GM04504 (cell line): ENCODE data around the gene GCC1.
A peak's percentile ranks its signal among the peaks of the same experiment; 100 is the strongest.

Experiments
- DNase-seq: peaks from one replicate; pipeline ENCODE4 v3.0.0-alpha.2; 2012; ENCODE audit warnings: low read depth

GCC1 gene

DNA sequence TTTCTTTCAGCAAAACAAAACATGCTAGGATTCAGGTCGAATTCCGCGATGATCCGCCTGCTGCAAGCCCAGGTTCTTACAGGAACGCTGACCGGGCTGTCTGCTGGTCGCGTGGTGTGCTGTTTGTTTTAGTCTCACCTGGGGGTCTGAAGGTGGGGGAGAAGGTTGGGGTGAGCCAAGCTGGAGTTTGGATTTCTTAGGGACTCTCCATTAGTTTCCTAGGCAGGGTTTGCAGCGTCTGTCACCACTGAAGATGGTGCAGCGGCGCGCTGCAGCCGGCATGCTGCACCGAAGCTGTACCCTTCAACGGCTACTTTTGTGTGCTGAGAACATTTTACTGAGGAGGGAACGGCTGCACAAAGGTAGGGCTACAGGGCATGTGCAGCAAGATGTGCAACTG, 48.7 kb downstream of the GCC1 start:
- no peak for DNase-seq

DNA sequence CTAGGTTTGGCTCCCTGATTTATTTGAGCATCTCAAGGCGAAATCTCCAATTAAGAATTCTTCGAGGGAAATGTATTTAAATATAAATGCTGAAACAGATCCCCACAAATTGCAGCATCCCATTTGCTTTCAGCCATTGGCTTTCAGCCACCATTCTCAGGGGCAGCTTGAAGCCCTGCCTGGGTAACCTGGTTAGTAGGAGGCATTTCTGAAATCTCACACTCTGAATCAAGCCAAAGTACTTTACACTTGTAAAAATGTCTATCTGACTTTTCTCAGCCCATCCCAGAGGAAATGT, 49.1 kb downstream of the GCC1 start:
- DNase-seq, result no peak

DNA sequence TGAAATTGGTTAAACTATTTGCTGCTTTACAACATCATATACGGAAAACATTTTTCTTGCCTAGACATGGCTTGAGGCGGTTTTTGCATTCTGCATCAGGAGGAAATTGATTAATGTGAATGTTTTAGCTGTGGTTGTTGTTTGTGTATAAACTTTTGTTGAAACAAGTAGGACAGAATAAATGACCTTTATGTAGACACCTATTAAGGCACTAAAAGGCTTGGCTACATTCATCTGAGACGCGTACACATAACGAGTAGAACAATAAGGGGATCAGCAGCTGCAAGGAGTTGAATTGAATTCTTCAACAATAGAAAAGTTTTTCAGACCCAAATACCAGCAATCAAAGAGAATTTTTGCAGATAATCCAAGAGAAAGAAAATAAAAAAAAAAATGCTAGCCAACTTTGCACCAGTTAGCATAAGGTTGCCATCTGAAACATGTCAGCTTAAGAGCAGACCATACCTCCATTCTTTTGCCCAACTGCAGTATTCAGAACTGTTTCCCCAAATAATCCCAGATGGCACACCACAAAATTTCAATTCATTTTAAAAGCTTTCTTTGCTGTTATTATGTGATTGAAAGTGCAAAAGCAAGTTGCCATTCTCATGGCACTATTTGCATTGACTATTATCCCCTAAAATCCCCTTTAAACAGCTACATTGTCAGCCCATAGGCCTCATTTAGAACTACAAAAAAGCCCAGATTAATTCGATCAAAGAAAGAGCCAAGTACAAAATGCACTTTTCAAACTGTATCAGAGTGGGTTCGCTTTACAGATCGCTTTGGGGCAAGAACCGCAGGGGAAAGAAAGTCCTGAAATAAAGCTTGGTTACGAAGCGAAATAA, 49.6 kb downstream of the GCC1 start:
- no peak for DNase-seq

DNA sequence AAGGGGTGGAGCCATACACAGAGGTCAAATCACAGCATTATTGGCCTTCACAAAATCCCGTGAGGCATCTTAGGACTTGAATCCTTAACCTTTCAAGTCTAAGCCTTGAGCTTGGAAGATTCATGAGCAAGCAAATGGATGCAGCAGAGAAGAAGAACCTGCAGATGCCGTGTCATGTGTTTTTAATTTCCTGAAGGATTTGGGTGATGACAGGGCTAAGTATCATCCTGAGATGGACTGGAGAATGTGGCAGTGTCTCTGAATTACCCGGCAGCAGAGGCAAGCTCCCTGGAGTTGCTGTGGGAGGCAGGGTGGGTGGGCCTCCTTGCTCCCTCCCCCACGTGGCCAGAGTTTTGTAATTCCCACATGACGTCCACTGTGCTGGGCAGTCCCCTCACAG, 50.8 kb downstream of the GCC1 start:
- DNase-seq, result peak; percentile 10

DNA sequence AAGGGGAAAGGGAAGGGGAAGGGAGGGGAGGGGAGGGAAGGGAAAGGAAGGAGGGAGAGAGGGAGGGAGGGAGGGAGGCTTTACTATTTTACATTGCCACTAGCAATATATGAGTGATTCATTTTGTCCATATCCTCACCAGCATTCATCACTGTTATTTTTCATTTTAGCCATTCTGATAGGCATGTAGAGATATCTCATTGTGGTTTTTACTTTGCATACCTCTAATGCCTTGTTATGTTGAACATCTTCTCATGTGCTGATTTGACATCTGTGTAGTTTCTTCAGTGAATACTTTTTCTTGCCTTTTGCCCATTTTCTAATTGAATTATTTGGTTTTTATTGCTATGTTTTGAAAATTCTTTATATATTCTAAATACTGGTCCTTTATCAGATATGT, 52.7 kb downstream of the GCC1 start:
- DNase-seq, result no peak

DNA sequence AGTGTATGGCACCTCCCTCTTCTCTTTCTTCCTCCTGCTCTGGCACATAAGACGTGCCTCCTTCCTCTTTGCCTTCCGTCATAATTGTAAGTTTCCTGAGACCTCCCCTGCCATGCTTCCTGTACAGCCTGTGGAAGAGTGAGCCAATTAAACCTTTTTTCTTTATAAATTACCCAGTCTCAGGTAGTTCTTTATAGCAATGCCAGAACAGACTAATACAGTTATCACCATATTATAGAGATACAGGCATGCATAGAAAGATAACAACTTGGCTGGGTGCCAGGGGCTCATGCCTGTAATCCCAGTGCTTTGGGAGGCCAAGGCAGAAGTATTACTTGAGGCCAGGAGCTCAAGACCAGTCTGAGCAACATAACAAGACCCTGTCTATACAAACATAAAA, 53.2 kb downstream of the GCC1 start:
- no peak for DNase-seq
